ENCODE results near the gene FAM168A.

Gene FAM168A

GRCh38 chr11:73361953-73362776 is 235.7 kb downstream of the FAM168A start:
- DNase-seq = no peak

- no peak for DNase-seq
Measured at GRCh38 chr11:73360743-73361369, 237.1 kb downstream of the FAM168A start.

- no peak for DNase-seq
Measured at GRCh38 chr11:73359930-73360742, 237.8 kb downstream of the FAM168A start.

- DNase-seq = peak; percentile 16
Measured at GRCh38 chr11:73359341-73359740, 238.6 kb downstream of the FAM168A start.

- DNase-seq = no peak
Measured at GRCh38 chr11:73358071-73358470, 239.8 kb downstream of the FAM168A start.

GRCh38 chr11:73356979-73357860 is 240.7 kb downstream of the FAM168A start:
- DNase-seq = no peak

- DNase-seq = no peak
Measured at GRCh38 chr11:73355109-73355508, 242.8 kb downstream of the FAM168A start.

GRCh38 chr11:73353422-73353821 is 244.5 kb downstream of the FAM168A start:
- no peak for DNase-seq

GRCh38 chr11:73350908-73351636 is 246.8 kb downstream of the FAM168A start:
- peak; percentile 65 for DNase-seq
